ENCODE results near the gene CBR1.

The CBR1 gene

DNA sequence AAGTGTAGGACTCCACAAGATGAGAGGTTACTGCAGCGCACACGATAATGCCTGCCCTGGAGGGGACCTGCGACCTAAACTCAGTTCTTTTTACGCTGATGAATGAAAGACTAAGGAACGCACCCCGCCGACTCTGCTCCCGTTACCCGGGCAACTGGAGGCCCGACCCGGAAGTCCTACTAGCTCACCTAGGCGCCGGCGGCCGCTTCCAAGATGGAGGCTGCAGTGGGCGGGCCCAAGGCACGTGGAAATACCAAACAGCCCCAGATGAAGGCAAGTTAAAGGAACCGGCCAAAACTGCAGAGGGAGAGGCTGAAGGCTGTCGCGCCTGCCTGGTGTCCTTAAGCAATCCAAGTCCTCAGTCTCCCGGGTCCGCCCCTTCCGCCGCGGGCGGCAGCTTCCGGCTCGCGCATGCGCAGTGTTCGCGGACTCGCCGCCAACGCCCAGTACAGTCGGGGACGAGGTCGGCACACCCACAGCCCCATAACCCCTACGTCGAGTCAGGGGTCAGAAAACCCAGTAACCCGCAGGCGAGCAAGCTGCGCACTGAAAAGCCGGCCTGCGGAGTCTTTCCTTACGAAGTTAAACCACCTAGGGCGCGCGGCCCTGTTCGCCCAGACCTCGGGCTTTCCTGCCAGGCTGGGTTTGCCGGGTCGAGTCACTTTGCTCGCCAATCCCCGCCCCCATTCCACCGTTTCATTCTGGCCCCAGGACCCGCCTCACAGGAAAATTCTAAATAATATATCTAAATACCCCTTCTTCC, 9.5 kb upstream of the CBR1 start, which contains the start of gene SETD4:
TSS of gene SETD4 (minus strand) at position 368 of the 763 bp plus-strand sequence. CDS start 1,638 bp downstream, outside the sequence.
- TF ChIP-seq EZH2phosphoT487 (IDR thresholded peaks at IDR 0.05; ENCODE audit: low read length) (no peak), EZH2 (optimal IDR thresholded peaks at IDR 0.05; ENCODE audit: low read depth, low read length) (no peak)
- TF ChIP-seq, protein P1, sequence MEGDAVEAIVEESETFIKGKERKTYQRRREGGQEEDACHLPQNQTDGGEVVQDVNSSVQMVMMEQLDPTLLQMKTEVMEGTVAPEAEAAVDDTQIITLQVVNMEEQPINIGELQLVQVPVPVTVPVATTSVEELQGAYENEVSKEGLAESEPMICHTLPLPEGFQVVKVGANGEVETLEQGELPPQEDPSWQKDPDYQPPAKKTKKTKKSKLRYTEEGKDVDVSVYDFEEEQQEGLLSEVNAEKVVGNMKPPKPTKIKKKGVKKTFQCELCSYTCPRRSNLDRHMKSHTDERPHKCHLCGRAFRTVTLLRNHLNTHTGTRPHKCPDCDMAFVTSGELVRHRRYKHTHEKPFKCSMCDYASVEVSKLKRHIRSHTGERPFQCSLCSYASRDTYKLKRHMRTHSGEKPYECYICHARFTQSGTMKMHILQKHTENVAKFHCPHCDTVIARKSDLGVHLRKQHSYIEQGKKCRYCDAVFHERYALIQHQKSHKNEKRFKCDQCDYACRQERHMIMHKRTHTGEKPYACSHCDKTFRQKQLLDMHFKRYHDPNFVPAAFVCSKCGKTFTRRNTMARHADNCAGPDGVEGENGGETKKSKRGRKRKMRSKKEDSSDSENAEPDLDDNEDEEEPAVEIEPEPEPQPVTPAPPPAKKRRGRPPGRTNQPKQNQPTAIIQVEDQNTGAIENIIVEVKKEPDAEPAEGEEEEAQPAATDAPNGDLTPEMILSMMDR (IDR thresholded peaks at IDR 0.05; ENCODE audit: low read length): no peak
- H2AFZ ChIP-seq (ENCODE audit: low read length): peak within 1 kb of the TSS; percentile 81
- peaks cover 10% of the 10 kb centered on the region for H3F3A ChIP-seq (ENCODE audit: insufficient read depth, low read length)
- H3K27ac ChIP-seq (ENCODE audit: low read length): peak within 1 kb of the TSS; percentile 77
- peaks cover 7% of the 10 kb centered on the region; the same call in 1 of the 2 replicates for H3K36me3 ChIP-seq (replicated peaks; ENCODE audit: insufficient read depth, low read length)
- H4K20me1 ChIP-seq (ENCODE audit: insufficient read depth, low read length): no peaks in the 10 kb centered on the region
- H3K4me1 ChIP-seq (ENCODE audit: low read length): peaks cover 10% of the 10 kb centered on the region; the same call in 1 of the 2 replicates
- H3K4me2 ChIP-seq (ENCODE audit: low read depth, low read length): peak within 1 kb of the TSS; percentile 72
- H3K9me3 ChIP-seq (replicated peaks; ENCODE audit: insufficient read depth, low read length): no peaks in the 10 kb centered on the region
- H3K9me2 ChIP-seq (replicated peaks; ENCODE audit: insufficient read depth, low read length): no peaks in the 10 kb centered on the region
- H3K4me3 ChIP-seq (ENCODE audit: low read length): peak within 1 kb of the TSS; percentile 78
- peak; percentile 95 for DNase-seq
- peaks cover 23% of the 10 kb centered on the region for H3K79me2 ChIP-seq (ENCODE audit: low read length)
- H3K27me3 ChIP-seq (replicated peaks; ENCODE audit: insufficient read depth, low read length): no peaks in the 10 kb centered on the region
- peak within 1 kb of the TSS; percentile 60 for H3K9ac ChIP-seq (ENCODE audit: low read length)

DNA sequence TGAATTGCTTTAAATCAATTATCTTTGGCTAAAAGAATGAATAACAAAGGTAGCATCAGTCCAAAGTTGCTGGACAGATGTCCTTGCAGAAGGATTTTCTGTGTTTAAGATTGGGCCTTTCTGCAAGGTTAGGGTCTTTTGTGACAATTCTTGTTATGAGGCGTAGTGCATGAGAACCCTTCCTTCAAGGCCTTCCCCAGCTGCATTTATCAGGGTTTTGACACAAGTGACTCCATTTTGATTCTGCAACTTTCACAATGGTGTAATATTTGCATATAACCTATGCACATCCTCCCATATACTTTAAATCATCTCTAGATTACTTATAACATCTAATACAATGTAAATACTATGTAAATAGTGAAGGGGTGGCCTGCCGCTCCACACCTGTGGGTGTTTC, 8.4 kb upstream of the CBR1 start:
- Histone ChIP-seq H3K79me2 (ENCODE audit: low read length) (peaks cover 23% of the 10 kb centered on the region), H2AFZ (ENCODE audit: low read length) (peak overlapping the region; percentile 81; the same call in 1 of the 2 replicates)

DNA sequence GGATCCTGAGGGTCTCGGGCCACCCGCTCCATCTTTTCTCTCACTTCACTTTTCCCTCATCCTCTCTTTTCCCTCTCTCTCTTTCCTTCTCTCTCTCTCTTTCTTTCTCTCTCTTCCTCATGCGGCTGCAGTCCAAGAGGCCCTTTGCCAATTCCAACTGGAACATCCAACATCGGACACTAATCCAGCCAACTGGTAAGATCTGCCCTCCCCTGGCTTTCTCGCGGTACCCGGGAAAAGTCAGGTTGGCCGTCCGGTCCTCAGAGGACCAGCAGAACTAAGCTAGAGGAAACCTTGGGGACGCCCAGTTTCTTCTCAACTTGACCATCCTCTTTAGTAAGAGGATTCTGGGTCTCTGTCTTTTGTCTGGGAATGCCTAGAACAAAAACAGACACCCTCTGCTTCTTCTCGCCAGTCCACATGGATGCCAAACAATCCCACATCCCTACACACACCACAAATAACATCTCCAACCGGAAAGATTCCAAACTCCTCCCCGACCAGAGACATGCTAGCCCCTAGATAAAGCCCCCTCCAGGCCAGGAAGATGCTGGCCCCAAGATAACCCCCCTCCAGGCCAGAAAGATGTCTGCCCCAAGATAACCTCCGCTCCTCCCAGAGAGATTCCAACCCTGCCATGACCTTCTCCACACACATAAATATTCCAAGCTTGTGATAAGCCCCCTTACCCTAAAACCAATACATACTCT, 6.3 kb upstream of the CBR1 start:
- Histone ChIP-seq H3K9me2 (replicated peaks; ENCODE audit: insufficient read depth, low read length) (no peaks in the 10 kb centered on the region), H4K20me1 (ENCODE audit: insufficient read depth, low read length) (no peaks in the 10 kb centered on the region), H3K4me3 (ENCODE audit: low read length) (no peak overlapping the region), H3K4me1 (ENCODE audit: low read length) (peaks cover 8% of the 10 kb centered on the region; the same call in 1 of the 2 replicates), H3F3A (ENCODE audit: insufficient read depth, low read length) (peaks cover 10% of the 10 kb centered on the region), H3K36me3 (replicated peaks; ENCODE audit: insufficient read depth, low read length) (no peaks in the 10 kb centered on the region), H3K27ac (ENCODE audit: low read length) (no peak overlapping the region), H3K27me3 (replicated peaks; ENCODE audit: insufficient read depth, low read length) (peaks cover 14% of the 10 kb centered on the region; the same call in 1 of the 2 replicates), H3K9me3 (replicated peaks; ENCODE audit: insufficient read depth, low read length) (no peaks in the 10 kb centered on the region), H3K79me2 (ENCODE audit: low read length) (peaks cover 10% of the 10 kb centered on the region), H3K4me2 (ENCODE audit: low read depth, low read length) (no peak overlapping the region), H2AFZ (ENCODE audit: low read length) (no peak overlapping the region), H3K9ac (ENCODE audit: low read length) (no peak overlapping the region)
- DNase-seq: no peak
- TF ChIP-seq, protein P1 (IDR thresholded peaks at IDR 0.05; ENCODE audit: low read length): no peak
- TF ChIP-seq EZH2 (optimal IDR thresholded peaks at IDR 0.05; ENCODE audit: low read depth, low read length) (no peak), EZH2phosphoT487 (IDR thresholded peaks at IDR 0.05; ENCODE audit: low read length) (no peak)

More for the DNA sequence above, 8.4 kb upstream of the CBR1 start:
- no peak for DNase-seq
- TF ChIP-seq EZH2 (optimal IDR thresholded peaks at IDR 0.05; ENCODE audit: low read depth, low read length): no peak
- no peak for TF ChIP-seq EZH2phosphoT487 (IDR thresholded peaks at IDR 0.05; ENCODE audit: low read length)
- TF ChIP-seq, protein P1 (IDR thresholded peaks at IDR 0.05; ENCODE audit: low read length): no peak
- Histone ChIP-seq H4K20me1 (ENCODE audit: insufficient read depth, low read length) (no peaks in the 10 kb centered on the region), H3K36me3 (replicated peaks; ENCODE audit: insufficient read depth, low read length) (0 out of 2 replicates have a peak, but pooled peaks cover 4% of the 10 kb centered on the region), H3K9me2 (replicated peaks; ENCODE audit: insufficient read depth, low read length) (no peaks in the 10 kb centered on the region), H3K27ac (ENCODE audit: low read length) (no peak overlapping the region), H3K4me2 (ENCODE audit: low read depth, low read length) (no peak overlapping the region), H3K4me3 (ENCODE audit: low read length) (no peak overlapping the region), H3K27me3 (replicated peaks; ENCODE audit: insufficient read depth, low read length) (0 out of 2 replicates have a peak, but pooled peaks cover 4% of the 10 kb centered on the region), H3K9me3 (replicated peaks; ENCODE audit: insufficient read depth, low read length) (no peaks in the 10 kb centered on the region), H3K4me1 (ENCODE audit: low read length) (peaks cover 14% of the 10 kb centered on the region; the same call in 1 of the 2 replicates), H3F3A (ENCODE audit: insufficient read depth, low read length) (peaks cover 10% of the 10 kb centered on the region), H3K9ac (ENCODE audit: low read length) (no peak overlapping the region)

All from MM.1S (cell line).